Fibroblast of lung (primary cell): ENCODE data around the gene BAZ1A. TPM values are rescaled to one million over a fixed set of nuclear protein-coding genes. Genes with fewer than 3 reads are reported as not detected.

Source experiments
- DNase-seq, 2 donors: peaks; one replicate each; pipeline versions ENCODE4 v3.0.0 to v3.0.0-alpha.2; 2010; ENCODE audit warnings: low read depth in 2 of 2
- H2AFZ ChIP-seq: 2 replicates; pipeline ENCODE4 v1.5.1; 2012; ENCODE audit warnings: low read length, control low read depth, inconsistent platforms
- H3K27ac ChIP-seq: 2 replicates; pipeline ENCODE4 v1.5.1; 2011; ENCODE audit warnings: low read length, control low read depth; ENCODE audit not compliant: insufficient read depth
- H3K27me3 ChIP-seq: 2 replicates; pipeline ENCODE4 v1.5.1; 2011; ENCODE audit warnings: mild to moderate bottlenecking, low read length; ENCODE audit not compliant: control insufficient read depth, insufficient read depth
- H3K36me3 ChIP-seq: 2 replicates; pipeline ENCODE4 v1.5.1; 2011; ENCODE audit warnings: low read length; ENCODE audit not compliant: control insufficient read depth, insufficient read depth
- H3K4me1 ChIP-seq: 2 replicates; pipeline ENCODE4 v1.5.1; 2011; ENCODE audit warnings: low read length; ENCODE audit not compliant: control insufficient read depth, insufficient read depth; ENCODE audit errors: extremely low read depth
- H3K4me2 ChIP-seq: 2 replicates; pipeline ENCODE4 v1.5.1; 2011; ENCODE audit warnings: low read length, control low read depth; ENCODE audit not compliant: insufficient read depth; ENCODE audit errors: extremely low read depth
- H3K4me3 ChIP-seq, 4 experiments: fragments of 200-600 bp in 1 of 4; sonication (generic) in 1 of 4; replicated peaks in 1 of 4; 2 replicates each; pipeline ENCODE4 v1.5.1; 2011 to 2016; ENCODE audit warnings: low read length in 4 of 4, low read depth in 3 of 4, mild to moderate bottlenecking in 3 of 4, control low read depth in 2 of 4, inconsistent platforms in 1 of 4, mixed read lengths in 1 of 4; ENCODE audit not compliant: insufficient read depth in 1 of 4; ENCODE audit errors: control extremely low read depth in 1 of 4
- H3K79me2 ChIP-seq: 2 replicates; pipeline ENCODE4 v1.5.1; 2012; ENCODE audit warnings: mild to moderate bottlenecking, low read length, inconsistent platforms; ENCODE audit not compliant: control insufficient read depth, insufficient read depth
- H3K9ac ChIP-seq: 2 replicates; pipeline ENCODE4 v1.5.1; 2011; ENCODE audit warnings: mild to moderate bottlenecking, low read length, control low read depth; ENCODE audit not compliant: insufficient read depth
- H3K9me3 ChIP-seq: 2 replicates; pipeline ENCODE4 v1.5.1; 2012; ENCODE audit warnings: low read depth, low read length; ENCODE audit not compliant: control insufficient read depth, insufficient read depth
- H4K20me1 ChIP-seq: 2 replicates; pipeline ENCODE4 v1.5.1; 2011; ENCODE audit warnings: low read length; ENCODE audit not compliant: control insufficient read depth, insufficient read depth; ENCODE audit errors: extremely low read depth
- EZH2 ChIP-seq: IDR thresholded peaks from 2 replicates; pipeline ENCODE4 v1.5.1; 2012; ENCODE audit warnings: low read length, control low read depth, mild to moderate bottlenecking; ENCODE audit errors: missing control alignments
- polyA plus RNA-seq, 2 donors: library from polyadenylated mRNA; depleted of rRNA in 1 of 2; stranded (reverse) in 1 of 2; unstranded in 1 of 2; fragments of >200 nt; gene quantifications; 2 replicates each; pipeline ENCODE4 v1.2.1, GENCODE V29; 2011 to 2012; ENCODE audit warnings: missing spikeins in 1 of 2
- total RNA-seq: library from RNA; depleted of rRNA; stranded (reverse); fragments of >200 nt; gene quantifications from 2 replicates; pipeline ENCODE4 v1.2.1, GENCODE V29; 2014
- TF ChIP-seq, protein P1 (sequence below), 2 donors: IDR thresholded peaks in 1 of 2; conservative IDR thresholded peaks in 1 of 2; 1 replicate in 1 of 2; 2 replicates in 1 of 2; pipeline ENCODE4 v1.5.1; 2011 to 2012; ENCODE audit warnings: low read length in 2 of 2, control low read depth in 1 of 2, inconsistent platforms in 1 of 2, low read depth in 1 of 2, mild to moderate bottlenecking in 1 of 2

BAZ1A gene
- total and polyA plus RNA-seq, 2 donors (not counting 1 experiment from before 2014, with no cell fraction given) = 21.1 to 35.2 TPM

DNA sequence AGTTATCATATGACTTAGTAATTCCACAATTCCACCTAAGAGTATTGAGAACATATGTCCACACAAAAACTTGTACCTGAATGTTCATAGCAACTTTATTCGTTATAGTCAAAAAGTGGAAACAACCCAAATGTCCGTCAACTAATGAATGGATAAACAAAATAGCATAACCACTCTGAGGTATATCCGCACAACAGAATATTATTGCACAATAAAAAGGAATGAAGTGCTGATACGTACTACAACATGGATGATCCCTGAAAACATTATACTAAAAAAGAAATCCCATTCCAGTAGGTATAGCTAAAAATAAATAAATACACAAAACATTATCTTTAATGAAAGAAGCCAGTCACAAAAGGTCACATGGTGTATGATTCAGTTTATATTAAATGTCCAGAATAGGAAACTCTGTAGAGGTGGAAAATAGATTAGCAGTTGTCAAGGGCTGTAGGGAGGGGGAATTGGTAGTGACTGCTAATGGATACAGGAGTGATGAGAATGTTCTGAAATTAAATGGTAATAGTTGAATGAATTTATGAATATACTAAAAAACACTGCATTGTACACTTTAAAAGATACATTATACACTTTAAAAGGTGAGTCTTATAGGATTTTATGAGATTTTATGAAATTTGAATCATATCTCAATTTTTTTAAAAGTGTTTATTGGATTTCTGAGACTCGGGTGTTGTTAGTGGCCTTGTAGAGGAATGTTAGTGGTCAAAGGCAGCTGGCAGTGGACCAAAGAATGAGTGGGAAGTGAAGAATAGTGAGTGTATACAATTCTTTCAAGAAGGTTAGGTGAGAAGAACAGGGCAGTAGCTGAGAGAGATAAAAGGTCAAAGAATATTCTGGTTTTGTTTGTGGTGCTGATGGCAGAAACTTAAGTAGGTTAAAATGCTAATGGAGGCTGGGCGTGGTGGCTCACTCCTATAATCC lies 36.3 kb upstream of the BAZ1A start:
- Histone ChIP-seq H2AFZ (no peak overlapping the region), H3K36me3 (no peaks in the 10 kb centered on the region)

DNA sequence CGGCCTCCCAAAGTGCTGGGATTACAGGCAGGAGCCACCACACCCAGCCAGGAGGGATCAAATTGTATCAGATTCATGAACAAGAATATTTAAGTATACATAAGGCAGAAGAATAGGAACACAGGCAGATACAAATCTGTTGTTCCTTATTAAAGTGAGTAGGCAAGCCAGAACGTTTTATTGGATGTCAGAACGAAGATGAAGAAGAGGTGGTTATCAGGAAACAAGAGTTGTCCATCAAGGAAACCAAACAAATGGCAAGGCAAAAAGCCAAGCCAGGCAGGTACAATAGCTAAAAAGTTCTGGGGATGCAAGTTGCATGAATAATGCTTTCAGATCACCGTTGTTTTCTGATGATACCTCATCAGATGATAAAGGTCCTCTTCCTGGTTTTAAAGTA lies 31.1 kb upstream of the BAZ1A start:
- H3K36me3 ChIP-seq = no peaks in the 10 kb centered on the region
- no peak overlapping the region for H3K27ac ChIP-seq
- no peak overlapping the region for H3K9ac ChIP-seq
- no peaks in the 10 kb centered on the region for H3K79me2 ChIP-seq
- no peaks in the 10 kb centered on the region for H3K27me3 ChIP-seq
- no peaks in the 10 kb centered on the region for H4K20me1 ChIP-seq
- TF ChIP-seq EZH2 = no peak
- TF ChIP-seq, protein P1, sequence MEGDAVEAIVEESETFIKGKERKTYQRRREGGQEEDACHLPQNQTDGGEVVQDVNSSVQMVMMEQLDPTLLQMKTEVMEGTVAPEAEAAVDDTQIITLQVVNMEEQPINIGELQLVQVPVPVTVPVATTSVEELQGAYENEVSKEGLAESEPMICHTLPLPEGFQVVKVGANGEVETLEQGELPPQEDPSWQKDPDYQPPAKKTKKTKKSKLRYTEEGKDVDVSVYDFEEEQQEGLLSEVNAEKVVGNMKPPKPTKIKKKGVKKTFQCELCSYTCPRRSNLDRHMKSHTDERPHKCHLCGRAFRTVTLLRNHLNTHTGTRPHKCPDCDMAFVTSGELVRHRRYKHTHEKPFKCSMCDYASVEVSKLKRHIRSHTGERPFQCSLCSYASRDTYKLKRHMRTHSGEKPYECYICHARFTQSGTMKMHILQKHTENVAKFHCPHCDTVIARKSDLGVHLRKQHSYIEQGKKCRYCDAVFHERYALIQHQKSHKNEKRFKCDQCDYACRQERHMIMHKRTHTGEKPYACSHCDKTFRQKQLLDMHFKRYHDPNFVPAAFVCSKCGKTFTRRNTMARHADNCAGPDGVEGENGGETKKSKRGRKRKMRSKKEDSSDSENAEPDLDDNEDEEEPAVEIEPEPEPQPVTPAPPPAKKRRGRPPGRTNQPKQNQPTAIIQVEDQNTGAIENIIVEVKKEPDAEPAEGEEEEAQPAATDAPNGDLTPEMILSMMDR (conservative IDR thresholded peaks at IDR 0.05 in 1 of 2, IDR thresholded peaks at IDR 0.05 in 1 of 2; ENCODE audit: low read depth in 1 of 2, low read length in 2 of 2) = no peak
- H3K4me1 ChIP-seq = no peaks in the 10 kb centered on the region
- no peak for DNase-seq
- H3K4me3 ChIP-seq = no peak overlapping the region
- no peak overlapping the region for H2AFZ ChIP-seq
- H3K9me3 ChIP-seq = no peaks in the 10 kb centered on the region
- H3K4me2 ChIP-seq = no peak overlapping the region

More for the DNA sequence above, 36.3 kb upstream of the BAZ1A start:
- peaks cover 5% of the 10 kb centered on the region for H3K4me1 ChIP-seq
- no peaks in the 10 kb centered on the region for H3K27me3 ChIP-seq
- TF ChIP-seq, protein P1 (conservative IDR thresholded peaks at IDR 0.05 in 1 of 2, IDR thresholded peaks at IDR 0.05 in 1 of 2; ENCODE audit: low read depth in 1 of 2, low read length in 2 of 2) = no peak
- no peak for TF ChIP-seq EZH2
- peak; percentile 41 to 83 for DNase-seq
- no peaks in the 10 kb centered on the region for H4K20me1 ChIP-seq
- no peaks in the 10 kb centered on the region for H3K79me2 ChIP-seq
- no peaks in the 10 kb centered on the region for H3K9me3 ChIP-seq
- no peak overlapping the region for H3K4me3 ChIP-seq
- H3K9ac ChIP-seq = no peak overlapping the region
- no peak overlapping the region for H3K4me2 ChIP-seq
- no peak overlapping the region for H3K27ac ChIP-seq

DNA sequence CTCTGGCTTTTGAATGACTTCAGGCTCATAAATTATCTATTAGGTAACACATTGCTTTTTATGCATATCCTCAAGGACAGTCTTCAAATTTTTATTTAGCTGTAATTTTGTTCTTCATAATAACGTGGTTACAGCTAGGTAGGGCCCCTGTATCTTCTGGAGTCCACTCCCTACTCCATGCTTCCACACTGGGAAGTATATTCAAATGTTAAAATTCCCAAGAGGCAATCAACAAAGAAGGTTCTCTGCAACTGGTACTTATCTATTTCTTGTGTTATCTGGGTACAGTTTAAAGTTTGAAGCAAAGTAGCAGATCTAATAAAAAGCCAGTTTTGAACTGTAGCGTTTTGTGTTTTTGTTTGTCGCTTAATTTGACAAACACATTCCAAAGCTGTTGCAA lies 20.1 kb upstream of the BAZ1A start:
- no peak for DNase-seq
- TF ChIP-seq EZH2 = no peak
- TF ChIP-seq, protein P1 (conservative IDR thresholded peaks at IDR 0.05 in 1 of 2, IDR thresholded peaks at IDR 0.05 in 1 of 2; ENCODE audit: low read depth in 1 of 2, low read length in 2 of 2) = no peak

More for the DNA sequence above, 20.1 kb upstream of the BAZ1A start:
- Histone ChIP-seq H3K4me2 (no peak overlapping the region), H3K9me3 (no peaks in the 10 kb centered on the region), H3K4me1 (no peaks in the 10 kb centered on the region), H3K79me2 (no peaks in the 10 kb centered on the region), H3K9ac (no peak overlapping the region), H2AFZ (no peak overlapping the region), H4K20me1 (no peaks in the 10 kb centered on the region), H3K36me3 (no peaks in the 10 kb centered on the region), H3K4me3 (no peak overlapping the region), H3K27ac (no peak overlapping the region), H3K27me3 (no peaks in the 10 kb centered on the region)
